DOHH2 (cell line): ENCODE measurements around the gene NCDN.

Experiments
- CTCF ChIP-seq: fragments of 200-600 bp; sonication (generic); IDR thresholded peaks from one replicate; pipeline ENCODE4 v1.5.1; 2014; ENCODE audit warnings: antibody characterized with exemption, mild to moderate bottlenecking, low read depth, low read length; ENCODE audit not compliant: poor library complexity, severe bottlenecking
- EZH2phosphoT487 ChIP-seq: fragments of 200-600 bp; sonication (generic); IDR thresholded peaks from 2 replicates; pipeline ENCODE4 v1.6.1; 2017; ENCODE audit warnings: borderline replicate concordance, mild to moderate bottlenecking, antibody characterized with exemption, low read length, moderate library complexity, mixed read lengths

- no peak for TF ChIP-seq CTCF
- TF ChIP-seq EZH2phosphoT487, result no peak
These were observed 18.6 kb downstream of the NCDN start for GRCh38 chr1:35576061-35576765.
